Putamen (tissue), 1 donor: ENCODE results near the gene ZNF618.

Experiments
- DNase-seq: peaks from one replicate; pipeline ENCODE4 v3.0.0-alpha.2; 2016; ENCODE audit warnings: low spot score

Gene ZNF618

DNA sequence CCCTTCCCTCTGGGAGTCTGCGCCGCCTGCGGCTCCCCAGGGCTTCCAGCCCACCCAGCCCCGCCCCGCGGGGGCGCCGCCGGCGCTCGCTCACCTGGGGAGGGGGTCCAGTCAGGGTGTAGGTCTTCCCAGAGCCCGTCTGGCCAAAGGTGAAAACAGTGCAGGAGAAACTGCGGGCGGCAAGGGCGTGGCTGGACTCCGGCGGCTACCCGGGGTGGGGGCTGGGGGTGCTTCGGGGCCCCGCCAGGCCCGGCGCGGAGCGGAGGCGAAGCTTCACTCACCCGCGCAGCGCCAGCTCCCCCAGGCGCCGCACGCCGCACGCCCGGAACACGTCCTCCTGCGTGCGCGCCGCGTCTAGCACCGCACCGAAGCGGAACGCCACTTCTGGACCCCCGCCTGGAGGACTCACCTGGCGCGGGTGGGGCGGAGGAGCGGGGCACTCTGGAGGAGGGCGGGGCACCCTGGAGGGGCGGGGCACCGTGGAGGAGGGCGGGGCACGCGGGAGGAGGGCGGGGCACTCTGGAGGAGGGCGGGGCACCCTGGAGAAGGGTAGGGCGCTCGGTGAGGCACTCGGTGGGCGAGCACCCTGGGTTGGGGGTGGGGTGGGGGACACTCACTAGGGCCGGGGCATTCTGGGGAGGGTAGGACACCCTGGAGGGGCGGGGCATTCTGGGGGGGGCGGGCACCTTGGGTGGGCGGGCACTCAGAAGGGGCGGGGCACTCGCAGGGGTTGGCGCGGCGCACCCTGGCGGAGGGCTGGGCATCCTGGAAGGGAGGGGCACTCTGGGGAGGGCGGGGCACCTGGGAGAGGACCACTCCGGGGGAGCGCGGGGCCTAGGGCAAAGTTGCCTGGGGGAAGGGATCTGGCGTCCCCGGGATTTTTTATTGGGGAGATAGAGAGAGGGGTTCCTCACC lies 222.2 kb downstream of the ZNF618 start:
- DNase-seq = no peak

DNA sequence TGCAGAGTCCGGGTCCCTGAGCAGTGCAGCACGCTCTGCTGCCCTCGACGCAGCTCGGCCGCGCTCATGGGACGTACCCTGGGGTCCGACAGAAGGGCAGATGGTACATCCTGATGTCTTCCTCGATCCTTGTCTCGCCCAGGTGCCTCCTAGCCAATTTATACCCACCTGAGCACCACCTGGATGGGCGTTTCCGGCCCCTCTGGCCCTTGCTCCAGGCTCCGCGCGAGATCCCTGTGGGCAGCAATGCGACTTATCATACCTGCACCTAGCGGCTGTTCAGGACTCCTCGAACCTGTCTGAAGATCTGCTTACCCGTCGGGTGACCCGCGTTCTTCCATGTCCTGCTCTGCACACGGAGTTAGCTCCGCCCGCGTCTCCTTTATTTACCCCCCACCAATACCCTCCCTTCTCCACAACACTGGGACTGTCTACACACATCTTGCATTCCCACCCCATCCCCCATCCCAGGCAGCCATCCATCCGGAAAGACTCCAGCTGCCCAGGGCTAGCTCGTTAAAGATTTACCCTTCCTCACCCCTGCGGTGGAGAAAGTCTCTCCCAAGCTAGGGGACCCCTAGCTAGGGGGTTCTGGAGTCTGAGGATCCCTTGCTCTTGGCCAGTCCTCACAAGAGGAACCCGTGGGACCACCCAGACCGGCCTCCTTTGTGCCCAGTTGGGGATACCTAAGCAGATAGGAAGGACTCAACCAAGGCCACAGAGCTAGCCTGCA lies 223.0 kb downstream of the ZNF618 start, which contains the start of gene KIF12:
TSS of gene KIF12 (minus strand) at position 357 of the 733 bp plus-strand sequence. CDS start at position 341, 16 bp downstream.
- DNase-seq = no peak

- no peak for DNase-seq
These were observed 223.7 kb downstream of the ZNF618 start for GRCh38 chr9:114099669-114100270.

DNA sequence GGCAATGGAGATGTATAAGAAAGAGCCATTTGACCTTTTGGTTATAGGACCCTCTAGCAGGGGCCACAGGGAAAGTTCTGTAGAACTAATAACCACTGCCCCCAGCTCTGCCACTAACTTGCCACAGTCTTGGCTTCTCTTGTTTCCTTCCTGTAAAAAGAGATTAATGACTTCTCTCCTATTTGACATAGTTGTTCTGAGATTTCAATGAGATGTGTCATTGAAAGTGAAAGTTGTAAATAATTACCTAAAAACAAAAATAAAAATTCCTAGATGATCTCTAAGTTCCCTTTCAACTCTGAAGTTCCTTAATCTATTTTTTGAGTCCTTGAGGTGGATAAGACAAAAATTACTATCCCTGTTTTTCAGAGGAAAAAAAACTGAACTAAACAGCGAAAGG lies 224.4 kb downstream of the ZNF618 start:
- no peak for DNase-seq

DNA sequence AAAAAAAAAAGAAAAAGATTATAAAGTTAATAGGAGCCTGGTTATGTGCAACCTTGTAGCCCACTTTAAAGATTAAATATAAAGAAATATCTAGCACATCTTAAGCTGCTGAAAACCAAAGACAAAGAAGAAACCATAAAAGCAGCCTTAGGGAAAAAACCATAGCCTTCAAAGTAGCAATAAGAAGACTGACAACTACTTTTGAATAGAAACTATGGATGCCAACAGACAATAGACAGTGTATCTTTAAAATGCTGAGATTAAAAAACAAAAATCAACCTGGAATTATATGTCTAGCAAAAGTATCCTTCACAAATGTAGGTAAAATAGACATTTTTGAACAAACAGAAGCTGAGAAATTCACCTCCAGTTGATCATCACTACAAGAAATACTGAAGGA lies 226.4 kb downstream of the ZNF618 start:
- DNase-seq = no peak

DNA sequence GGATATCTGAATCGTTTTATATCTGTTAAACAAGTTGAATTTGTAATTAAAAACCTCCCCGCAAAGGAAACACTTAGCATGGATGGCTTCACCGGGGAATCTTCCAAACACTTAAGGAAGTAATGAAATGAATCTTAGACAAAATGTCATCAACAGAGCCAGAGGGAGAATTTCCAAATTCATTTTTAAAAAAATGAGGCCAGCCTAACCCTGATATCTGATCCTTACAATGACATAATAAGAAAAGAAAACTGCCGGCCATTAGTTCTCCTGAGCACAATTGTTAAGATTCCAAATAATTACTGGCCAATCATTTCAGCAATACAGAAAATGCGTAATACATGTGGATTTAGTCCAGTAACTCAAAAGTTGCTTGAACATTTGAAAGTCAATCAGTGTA lies 229.1 kb downstream of the ZNF618 start:
- no peak for DNase-seq
